ENCODE measurements around the gene ERC2.

ERC2 gene

GRCh38 chr3:56119575-56120349 is 348.5 kb downstream of the ERC2 start:
- TF ChIP-seq CTCF (conservative IDR thresholded peaks at IDR 0.05; ENCODE audit: control insufficient read depth, insufficient read depth, low read depth, low read length) = no peak
- no peak overlapping the region for H3K4me3 ChIP-seq (ENCODE audit: control insufficient read depth, low read depth, low read length)
- peak; percentile 86 for DNase-seq (ENCODE audit: low read depth)

GRCh38 chr3:56118968-56119367 is 349.3 kb downstream of the ERC2 start:
- TF ChIP-seq CTCF (conservative IDR thresholded peaks at IDR 0.05; ENCODE audit: control insufficient read depth, insufficient read depth, low read depth, low read length) = no peak
- H3K4me3 ChIP-seq (ENCODE audit: control insufficient read depth, low read depth, low read length) = no peak overlapping the region
- DNase-seq (ENCODE audit: low read depth) = no peak

GRCh38 chr3:56115698-56116097 is 352.6 kb downstream of the ERC2 start:
- TF ChIP-seq CTCF (conservative IDR thresholded peaks at IDR 0.05; ENCODE audit: control insufficient read depth, insufficient read depth, low read depth, low read length) = no peak
- DNase-seq (ENCODE audit: low read depth) = no peak

GRCh38 chr3:56115199-56115598 is 353.1 kb downstream of the ERC2 start:
- TF ChIP-seq CTCF (conservative IDR thresholded peaks at IDR 0.05; ENCODE audit: control insufficient read depth, insufficient read depth, low read depth, low read length) = no peak
- DNase-seq (ENCODE audit: low read depth) = no peak
- H3K4me3 ChIP-seq (ENCODE audit: control insufficient read depth, low read depth, low read length) = no peak overlapping the region

More at GRCh38 chr3:56115698-56116097, 352.6 kb downstream of the ERC2 start:
- H3K4me3 ChIP-seq (ENCODE audit: control insufficient read depth, low read depth, low read length) = no peak overlapping the region

- no peak for DNase-seq (ENCODE audit: low read depth)
- H3K4me3 ChIP-seq (ENCODE audit: control insufficient read depth, low read depth, low read length) = no peak overlapping the region
- TF ChIP-seq CTCF (conservative IDR thresholded peaks at IDR 0.05; ENCODE audit: control insufficient read depth, insufficient read depth, low read depth, low read length) = no peak
These were observed 354.4 kb downstream of the ERC2 start for GRCh38 chr3:56113908-56114307.

GRCh38 chr3:56113231-56113630 is 355.0 kb downstream of the ERC2 start:
- H3K4me3 ChIP-seq (ENCODE audit: control insufficient read depth, low read depth, low read length) = no peak overlapping the region
- no peak for DNase-seq (ENCODE audit: low read depth)
- no peak for TF ChIP-seq CTCF (conservative IDR thresholded peaks at IDR 0.05; ENCODE audit: control insufficient read depth, insufficient read depth, low read depth, low read length)

Measured in fibroblast of mammary gland (primary cell).